HG03558 (cell line): ENCODE results near the gene ZNF716.
"Not testable (repeated sequence)": the region's sequence is repeated elsewhere in the genome, so short reads cannot be mapped to it uniquely, and the experiment has no call there.

Source experiments
- ATAC-seq: cut with Tn5 transposase; IDR thresholded peaks from one replicate; pipeline ENCODE4 v1.9.1; 2021; ENCODE audit warnings: moderate number of reproducible peaks; ENCODE audit not compliant: unreplicated experiment; ENCODE audit errors: extremely low read depth

The ZNF716 gene

DNA sequence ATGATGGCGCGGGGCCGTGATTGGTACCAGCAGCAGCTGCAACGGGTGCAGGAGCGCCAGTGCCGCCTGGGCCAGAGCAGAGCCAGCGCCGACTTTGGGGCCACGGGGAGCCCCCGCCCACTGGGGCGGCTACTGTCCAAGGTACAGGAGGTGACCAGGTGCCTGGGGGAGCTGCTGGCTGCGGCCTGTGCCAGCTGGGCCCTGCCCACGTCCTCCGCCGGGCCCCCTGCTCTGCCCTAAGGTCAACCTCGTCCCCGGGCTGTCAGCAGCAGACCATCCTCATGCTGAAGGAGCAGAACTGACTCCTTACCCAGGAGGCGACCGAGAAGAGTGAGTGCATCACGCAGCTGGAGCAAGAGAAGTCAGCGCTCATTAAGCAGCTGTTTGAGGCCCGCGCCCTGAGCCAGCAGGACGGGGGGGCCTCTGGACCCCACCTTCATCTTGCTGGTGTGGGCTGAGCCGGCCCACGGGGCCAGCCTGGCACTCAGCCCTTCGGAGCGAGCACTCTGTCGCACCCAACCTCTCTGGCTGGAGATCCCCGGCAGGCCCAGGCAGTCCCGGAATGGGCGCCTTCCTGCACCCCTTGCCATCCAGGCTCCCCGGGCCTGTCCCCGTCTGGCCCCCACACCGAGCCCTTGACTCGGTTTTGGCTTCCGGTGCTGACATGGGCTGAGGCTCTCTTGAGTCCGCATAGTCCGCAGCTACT is 24.6 kb upstream of the ZNF716 start:
- ATAC-seq: no peak

DNA sequence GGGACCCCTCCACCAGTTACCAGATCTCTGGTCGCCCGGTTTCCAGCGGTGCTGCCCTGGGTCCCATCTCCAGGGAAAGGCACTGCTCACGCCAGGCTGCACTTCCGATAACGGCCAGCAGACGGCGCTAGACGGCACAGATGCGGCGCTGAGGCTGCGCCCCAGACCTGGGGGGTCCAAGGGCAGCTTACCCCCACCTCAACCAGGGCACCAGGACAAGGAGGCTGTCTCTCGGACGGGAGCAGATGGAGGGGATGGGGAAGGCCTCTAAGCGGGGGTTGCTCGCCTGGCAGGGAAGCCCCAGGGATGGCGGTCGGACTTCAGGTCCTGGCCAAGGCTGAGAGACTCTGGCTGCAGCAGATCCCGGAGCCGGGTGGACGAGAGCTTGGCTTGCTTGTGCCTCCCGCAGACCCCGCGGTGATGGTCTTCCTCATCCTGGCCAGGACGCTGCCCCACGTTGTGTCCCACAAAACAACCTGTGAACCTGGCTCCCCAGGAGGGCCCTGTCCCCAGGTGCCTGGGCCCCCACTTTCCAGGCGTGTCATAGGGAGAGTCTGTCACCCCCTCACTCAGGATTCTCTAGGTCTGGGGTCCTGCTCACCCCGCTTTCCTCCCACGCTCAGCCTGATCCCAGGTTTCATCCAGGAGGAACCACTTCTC is 23.9 kb upstream of the ZNF716 start:
- no peak for ATAC-seq

DNA sequence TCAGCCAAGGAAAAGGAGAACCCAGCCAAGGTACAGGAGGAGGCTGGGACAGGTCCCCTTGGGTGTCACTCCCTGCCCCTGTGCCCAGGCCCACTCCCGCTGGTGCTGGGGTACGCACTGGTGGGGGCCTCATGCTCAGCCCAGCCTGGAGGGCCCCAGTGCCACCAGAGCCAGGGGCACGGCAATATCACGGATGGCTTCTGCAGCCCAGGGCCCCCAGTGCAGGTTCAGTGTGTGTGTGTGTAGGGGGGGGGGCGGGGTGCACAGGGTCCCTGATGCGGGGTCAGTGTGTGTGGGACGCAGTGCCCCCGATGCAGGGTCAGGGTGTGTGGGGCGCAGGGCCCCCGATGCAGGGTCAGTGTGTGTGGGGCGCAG is 23.4 kb upstream of the ZNF716 start:
- ATAC-seq: no peak

DNA sequence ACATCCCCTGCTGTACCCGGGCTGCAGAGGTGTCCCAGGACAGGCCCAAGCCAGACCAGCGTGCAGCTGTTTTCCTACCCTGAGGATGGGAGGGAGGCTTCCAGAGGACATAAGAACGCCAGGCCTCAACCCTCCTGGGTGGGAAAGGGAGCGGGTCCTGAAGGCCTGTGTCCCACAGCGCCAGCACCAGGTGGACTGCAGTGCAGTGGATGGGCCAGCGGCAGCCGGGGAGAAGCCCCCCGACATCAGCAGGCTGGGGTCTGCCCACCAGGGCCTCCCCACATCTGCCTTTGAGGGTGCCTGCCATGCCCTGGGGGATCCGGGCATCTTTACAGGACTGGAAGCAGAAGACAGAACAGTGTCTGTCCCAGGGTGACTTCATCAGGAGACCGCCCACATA is 22.8 kb upstream of the ZNF716 start:
- no peak for ATAC-seq

DNA sequence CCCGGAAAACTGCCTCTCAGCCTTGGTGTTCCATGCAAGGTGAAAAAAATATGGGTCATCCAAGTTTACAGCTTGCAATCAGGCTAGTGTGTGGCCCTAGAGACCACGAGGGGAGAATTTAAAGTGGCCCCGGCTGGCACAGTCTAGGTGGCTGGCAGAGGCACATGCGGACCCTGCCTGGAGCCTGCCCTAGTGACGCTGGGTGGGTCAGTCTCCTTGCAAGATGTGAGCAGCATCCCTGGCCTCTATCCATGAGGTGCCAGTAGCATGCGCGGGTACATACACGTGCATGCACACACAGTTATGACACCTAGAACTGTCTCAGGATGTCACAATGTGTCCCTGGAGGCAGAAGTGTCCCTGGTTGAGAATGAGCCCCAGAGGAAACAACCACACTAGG is 22.4 kb upstream of the ZNF716 start:
- no peak for ATAC-seq

DNA sequence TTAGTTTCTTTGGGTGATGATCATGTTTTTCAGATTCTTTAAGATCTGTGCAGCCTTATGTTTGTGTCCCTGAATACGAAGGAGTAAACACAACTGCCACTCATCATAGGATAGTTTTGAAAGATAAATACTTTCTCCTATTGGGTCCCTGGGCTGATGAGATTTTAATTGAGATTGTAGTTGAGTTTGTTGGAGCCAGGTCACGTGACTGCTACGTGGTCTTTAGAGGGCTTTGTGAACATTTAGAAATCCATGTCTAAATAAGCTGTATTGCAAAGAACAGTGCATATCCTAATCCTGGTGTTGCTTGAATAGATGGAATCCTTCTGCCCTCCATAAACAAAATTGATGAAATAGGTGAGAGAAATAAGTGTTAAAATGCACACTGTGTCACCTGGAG is 17.4 kb upstream of the ZNF716 start:
- no peak for ATAC-seq

DNA sequence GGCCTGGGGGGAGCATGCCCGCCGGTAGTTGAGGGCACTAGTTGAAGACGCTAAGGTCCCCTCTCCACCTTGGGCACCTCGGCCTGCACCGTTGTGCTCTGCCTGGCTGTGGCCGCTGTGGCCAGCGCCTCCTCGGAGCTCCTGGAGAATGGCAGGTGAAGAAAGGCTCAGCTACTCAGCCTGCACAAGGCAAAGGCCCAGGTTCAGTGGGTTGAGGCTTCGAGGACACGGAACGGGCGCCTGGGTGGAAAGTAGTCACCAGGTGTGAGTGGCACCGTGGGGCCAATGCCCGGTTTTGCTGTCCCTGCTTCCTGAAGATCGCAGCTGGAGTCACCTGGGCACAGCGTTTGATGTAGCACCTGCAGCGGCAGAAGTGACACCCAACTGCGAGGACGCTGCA is 12.4 kb upstream of the ZNF716 start:
- no peak for ATAC-seq

DNA sequence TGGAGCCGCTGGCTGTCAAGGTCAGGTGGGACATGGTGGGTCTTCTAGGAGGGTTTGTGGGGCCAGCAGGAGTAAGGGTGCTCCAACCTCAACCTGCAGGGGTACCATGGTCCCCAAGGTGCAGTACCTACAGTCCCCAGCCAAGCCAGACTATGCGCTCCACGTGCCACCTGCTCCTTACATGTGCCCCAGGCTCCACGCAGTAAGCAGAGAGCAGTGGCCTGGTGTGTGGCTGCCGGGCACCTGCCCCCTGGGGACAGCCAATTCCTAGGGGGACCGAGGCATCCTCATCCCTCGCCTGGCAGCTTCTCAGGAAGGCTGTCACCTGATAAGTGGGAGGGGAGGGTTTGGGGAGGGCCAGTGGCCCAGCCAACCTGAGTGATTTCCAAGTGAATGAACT is 11.7 kb upstream of the ZNF716 start:
- no peak for ATAC-seq

DNA sequence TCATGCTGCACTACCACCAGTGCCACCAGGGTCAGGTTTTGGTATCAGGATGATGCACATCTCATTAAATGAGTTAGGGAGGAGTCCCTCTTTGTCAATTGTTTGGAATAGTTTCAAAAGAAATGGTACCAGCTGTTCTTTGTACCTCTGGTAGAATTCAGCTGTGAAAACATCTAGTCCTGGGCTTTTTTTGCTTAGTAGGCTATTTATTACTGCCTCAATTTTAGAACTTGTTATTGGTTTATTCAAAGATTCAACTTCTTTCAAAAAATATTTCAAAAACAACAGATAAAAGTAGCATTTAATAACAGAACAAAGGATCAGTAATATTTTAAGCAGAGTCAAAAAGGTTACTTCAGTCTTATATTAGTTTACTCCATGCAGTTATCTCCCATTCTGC is 6.4 kb upstream of the ZNF716 start:
- ATAC-seq: no peak

DNA sequence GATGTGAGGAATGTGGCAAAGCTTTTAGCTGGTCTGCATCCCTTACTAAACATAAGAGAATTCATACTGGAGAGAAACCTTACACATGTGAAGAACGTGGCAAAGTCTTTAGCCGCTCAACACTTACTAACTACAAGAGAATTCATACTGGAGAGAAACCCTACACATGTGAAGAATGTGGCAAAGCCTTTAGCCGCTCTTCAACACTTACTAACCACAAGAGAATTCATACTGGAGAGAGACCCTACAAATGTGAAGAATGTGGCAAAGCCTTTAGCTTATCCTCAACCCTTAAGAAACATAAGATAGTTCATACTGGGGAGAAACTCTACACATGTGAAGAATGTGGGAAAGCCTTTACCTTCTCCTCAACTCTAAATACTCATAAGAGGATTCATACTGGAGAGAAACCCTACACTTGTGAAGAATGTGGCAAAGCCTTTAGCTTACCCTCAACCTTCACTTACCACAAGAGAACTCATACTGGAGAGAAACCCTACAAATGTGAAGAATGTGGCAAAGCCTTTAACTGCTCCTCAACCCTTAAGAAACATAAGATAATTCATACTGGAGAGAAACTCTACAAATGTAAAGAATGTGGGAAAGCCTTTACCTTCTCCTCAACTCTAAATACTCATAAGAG is 19.3 kb downstream of the ZNF716 start:
- not testable (repeated sequence) for ATAC-seq

DNA sequence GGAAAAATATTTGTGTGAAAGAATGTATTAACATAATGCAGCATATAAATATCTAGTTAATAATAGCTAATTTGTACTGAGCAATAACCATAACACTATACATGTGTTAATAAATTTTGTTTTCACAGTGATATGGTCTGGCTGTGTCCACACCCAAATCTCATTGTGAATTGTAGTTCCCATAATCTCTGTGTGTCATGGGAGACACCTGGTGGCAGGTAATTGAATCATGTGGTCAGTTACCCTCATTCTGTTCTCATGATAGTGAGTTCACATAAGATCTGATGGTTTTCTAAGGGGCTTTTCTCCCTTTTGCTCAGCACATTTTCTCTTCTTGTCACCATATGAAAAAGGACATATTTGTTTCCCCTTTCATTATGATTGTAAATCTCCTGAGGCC is 30.3 kb downstream of the ZNF716 start:
- not testable (repeated sequence) for ATAC-seq

DNA sequence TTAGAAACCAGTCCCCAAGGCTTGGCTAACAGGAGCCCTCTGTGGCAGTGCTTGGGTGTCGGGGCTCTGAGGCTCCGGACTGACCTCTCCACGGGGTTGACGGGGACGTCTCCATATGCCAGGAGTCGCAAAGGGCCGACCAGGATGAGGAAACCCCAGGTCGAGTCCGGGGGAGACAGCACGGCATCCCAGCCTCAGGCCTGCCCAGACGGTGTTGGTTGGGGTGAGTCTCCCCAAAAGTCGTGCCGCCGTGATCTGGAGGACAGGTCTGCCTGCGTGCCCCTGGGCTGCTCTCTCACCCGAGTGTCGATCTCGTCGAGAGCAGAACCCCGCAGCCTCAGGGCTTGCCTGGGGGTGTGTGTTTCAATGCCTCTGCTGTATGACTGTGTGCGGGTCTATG is 35.0 kb downstream of the ZNF716 start:
- ATAC-seq: not testable (repeated sequence)

DNA sequence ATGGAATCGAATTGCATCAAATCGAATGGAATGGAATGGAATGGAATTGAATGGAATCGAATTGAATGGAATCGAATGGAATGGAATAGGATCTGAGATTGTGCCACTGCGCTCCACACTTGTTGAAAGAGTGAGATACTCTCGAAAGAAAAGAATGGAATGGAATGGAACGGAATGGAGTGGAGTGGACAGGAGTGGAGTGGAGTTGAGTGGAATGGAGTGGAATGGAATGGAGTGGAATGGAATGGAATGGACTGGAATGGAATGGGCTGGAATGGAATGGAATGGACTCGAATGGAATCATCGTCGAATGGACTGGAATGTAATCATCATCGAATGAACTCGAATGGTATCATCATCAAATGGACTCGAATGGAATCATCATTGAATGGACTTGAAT is 38.0 kb downstream of the ZNF716 start:
- ATAC-seq: no peak

DNA sequence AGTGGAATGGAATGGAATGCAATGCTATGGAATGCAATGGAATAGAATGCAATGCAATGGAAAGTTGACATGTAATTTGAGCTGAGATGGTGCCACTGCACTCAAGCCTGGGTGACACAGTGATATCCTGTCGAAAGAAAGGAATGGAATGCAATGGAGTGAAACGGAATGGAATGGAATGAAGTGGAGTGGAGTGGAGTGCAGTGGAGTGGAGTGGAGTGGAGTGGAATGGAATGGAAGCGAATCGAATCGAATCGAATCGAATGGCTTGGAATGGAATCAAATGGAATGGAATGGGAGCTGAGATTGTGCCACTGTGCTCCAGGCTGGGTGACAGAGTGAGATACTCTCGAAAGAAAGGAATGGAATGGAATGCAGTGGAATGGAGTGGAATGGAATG is 45.1 kb downstream of the ZNF716 start:
- ATAC-seq: not testable (repeated sequence)

DNA sequence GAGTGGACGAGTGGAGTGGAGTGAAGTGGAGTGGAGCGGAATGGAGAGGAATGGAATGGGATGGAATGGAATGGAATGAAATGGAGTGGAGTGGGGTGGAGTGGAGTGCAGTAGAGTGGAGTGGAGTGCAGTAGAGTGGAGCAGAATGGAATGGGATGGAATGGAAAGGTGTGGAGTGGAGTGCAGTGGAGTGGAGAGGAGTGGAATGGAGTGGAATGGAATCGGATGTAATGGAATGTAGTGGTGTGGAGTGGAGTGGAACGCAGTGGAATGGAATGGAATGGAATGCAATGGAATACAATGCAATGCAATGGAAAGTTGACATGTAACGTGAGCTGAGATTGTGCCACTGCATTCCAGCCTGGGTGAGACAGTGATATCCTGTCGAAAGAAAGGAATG is 46.4 kb downstream of the ZNF716 start:
- no peak for ATAC-seq

DNA sequence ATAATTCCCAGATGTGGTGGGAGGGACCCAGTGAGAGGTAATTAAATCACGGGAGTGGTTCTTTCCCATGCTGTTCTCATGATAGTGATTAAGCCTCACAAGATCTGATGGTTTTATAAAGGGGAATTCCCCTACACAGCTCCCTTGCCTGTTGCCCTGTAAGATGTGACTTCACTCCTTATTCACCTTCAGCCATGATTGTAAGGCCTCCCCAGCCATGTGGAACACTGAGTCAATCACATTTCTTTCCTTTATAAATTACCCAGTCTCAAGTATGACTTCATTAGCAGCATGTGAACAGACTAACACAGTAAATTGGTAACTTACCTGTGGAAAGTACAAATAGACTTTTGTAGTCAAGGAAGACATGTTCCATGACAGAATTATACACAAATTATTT is 55.2 kb downstream of the ZNF716 start:
- no peak for ATAC-seq
